ENCODE data around the gene CA6.
"Not testable (repeated sequence)": the region's sequence is repeated elsewhere in the genome, so short reads cannot be mapped to it uniquely, and the experiment has no call there.

DNA sequence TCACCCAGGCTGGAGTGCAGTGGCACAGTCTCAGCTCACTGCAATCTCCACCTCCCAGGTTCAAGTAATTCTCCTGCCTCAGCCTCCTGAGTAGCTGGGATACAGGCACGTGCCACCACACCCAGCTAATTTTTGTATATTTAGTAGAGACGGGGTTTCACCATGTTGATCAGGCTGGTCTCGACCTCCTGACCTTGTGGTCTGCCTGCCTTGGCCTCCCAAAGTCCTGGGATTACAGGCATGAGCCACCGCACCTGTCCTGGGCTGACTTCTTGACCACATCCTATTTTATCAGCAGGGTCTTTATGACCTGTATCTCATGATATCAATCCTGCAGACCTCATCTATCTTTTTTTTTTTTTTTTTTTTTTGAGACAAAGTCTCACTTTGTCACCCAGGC, 45.0 kb upstream of the CA6 start:
- TF ChIP-seq, protein P1, sequence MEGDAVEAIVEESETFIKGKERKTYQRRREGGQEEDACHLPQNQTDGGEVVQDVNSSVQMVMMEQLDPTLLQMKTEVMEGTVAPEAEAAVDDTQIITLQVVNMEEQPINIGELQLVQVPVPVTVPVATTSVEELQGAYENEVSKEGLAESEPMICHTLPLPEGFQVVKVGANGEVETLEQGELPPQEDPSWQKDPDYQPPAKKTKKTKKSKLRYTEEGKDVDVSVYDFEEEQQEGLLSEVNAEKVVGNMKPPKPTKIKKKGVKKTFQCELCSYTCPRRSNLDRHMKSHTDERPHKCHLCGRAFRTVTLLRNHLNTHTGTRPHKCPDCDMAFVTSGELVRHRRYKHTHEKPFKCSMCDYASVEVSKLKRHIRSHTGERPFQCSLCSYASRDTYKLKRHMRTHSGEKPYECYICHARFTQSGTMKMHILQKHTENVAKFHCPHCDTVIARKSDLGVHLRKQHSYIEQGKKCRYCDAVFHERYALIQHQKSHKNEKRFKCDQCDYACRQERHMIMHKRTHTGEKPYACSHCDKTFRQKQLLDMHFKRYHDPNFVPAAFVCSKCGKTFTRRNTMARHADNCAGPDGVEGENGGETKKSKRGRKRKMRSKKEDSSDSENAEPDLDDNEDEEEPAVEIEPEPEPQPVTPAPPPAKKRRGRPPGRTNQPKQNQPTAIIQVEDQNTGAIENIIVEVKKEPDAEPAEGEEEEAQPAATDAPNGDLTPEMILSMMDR (conservative IDR thresholded peaks at IDR 0.05; ENCODE audit: low read length) = not testable (repeated sequence)
- not testable (repeated sequence) for TF ChIP-seq EZH2phosphoT487 (IDR thresholded peaks at IDR 0.05; ENCODE audit: borderline replicate concordance)

Measured in Loucy (cell line).